GM23248 (cell line): Measurements from ENCODE around the gene VBP1. TPM values are rescaled to one million over a fixed set of nuclear protein-coding genes. Genes with fewer than 3 reads are reported as not detected.
"Not testable (repeated sequence)": the region's sequence is repeated elsewhere in the genome, so short reads cannot be mapped to it uniquely, and the experiment has no call there.

Experiments
- DNase-seq: peaks from one replicate; pipeline ENCODE4 v3.0.0-alpha.2; 2015
- H2AFZ ChIP-seq: fragments of 200-600 bp; sonication (generic); 2 replicates; pipeline ENCODE4 v1.6.1; 2016; ENCODE audit warnings: antibody characterized with exemption
- H3F3A ChIP-seq: fragments of 200-600 bp; sonication (generic); 2 replicates; pipeline ENCODE4 v1.6.1; 2016; ENCODE audit warnings: mild to moderate bottlenecking, antibody characterized with exemption, mixed run types; ENCODE audit not compliant: insufficient read depth
- H3K27ac ChIP-seq: fragments of 200-600 bp; sonication (generic); 2 replicates; pipeline ENCODE4 v1.5.1; 2016; ENCODE audit warnings: mild to moderate bottlenecking
- H3K27me3 ChIP-seq: fragments of 200-600 bp; sonication (generic); replicated peaks from 2 replicates; pipeline ENCODE4 v1.6.1; 2016; ENCODE audit warnings: mild to moderate bottlenecking; ENCODE audit not compliant: insufficient read depth
- H3K36me3 ChIP-seq: fragments of 200-600 bp; sonication (generic); 2 replicates; pipeline ENCODE4 v1.6.1; 2016; ENCODE audit warnings: low read depth, mild to moderate bottlenecking
- H3K4me1 ChIP-seq: fragments of 200-600 bp; sonication (generic); 2 replicates; pipeline ENCODE4 v1.6.1; 2016; ENCODE audit warnings: mild to moderate bottlenecking; ENCODE audit not compliant: insufficient read depth
- H3K4me2 ChIP-seq: fragments of 200-600 bp; sonication (generic); one replicate; pipeline ENCODE4 v1.6.1; 2016; ENCODE audit warnings: mild to moderate bottlenecking; ENCODE audit not compliant: unreplicated experiment
- H3K4me3 ChIP-seq: fragments of 200-600 bp; sonication (generic); 2 replicates; pipeline ENCODE4 v1.5.1; 2016; ENCODE audit warnings: mild to moderate bottlenecking
- H3K79me2 ChIP-seq: fragments of 200-600 bp; sonication (generic); 2 replicates; pipeline ENCODE4 v1.6.1; 2016; ENCODE audit warnings: mild to moderate bottlenecking; ENCODE audit not compliant: insufficient read depth
- H3K9ac ChIP-seq: fragments of 200-600 bp; sonication (generic); 2 replicates; pipeline ENCODE4 v1.6.1; 2016; ENCODE audit warnings: mild to moderate bottlenecking
- H3K9me2 ChIP-seq: fragments of 200-600 bp; sonication (generic); 2 replicates; pipeline ENCODE4 v1.6.1; 2016; ENCODE audit warnings: mixed run types, mild to moderate bottlenecking, moderate library complexity; ENCODE audit not compliant: insufficient read depth
- H3K9me3 ChIP-seq: fragments of 200-600 bp; sonication (generic); one replicate; pipeline ENCODE4 v1.6.1; 2017; ENCODE audit warnings: low read depth
- H4K20me1 ChIP-seq: fragments of 200-600 bp; sonication (generic); 2 replicates; pipeline ENCODE4 v1.6.0; 2016; ENCODE audit not compliant: insufficient read depth
- EZH2 ChIP-seq: fragments of 200-600 bp; sonication (generic); IDR thresholded peaks from 2 replicates; pipeline ENCODE4 v1.6.1; 2018; ENCODE audit warnings: antibody characterized with exemption, mild to moderate bottlenecking; ENCODE audit not compliant: insufficient read depth, poor library complexity, severe bottlenecking
- EZH2phosphoT487 ChIP-seq: fragments of 200-600 bp; sonication (generic); IDR thresholded peaks from 2 replicates; pipeline ENCODE4 v1.6.1; 2018; ENCODE audit warnings: antibody characterized with exemption, moderate library complexity, mild to moderate bottlenecking, low read depth; ENCODE audit not compliant: insufficient read depth
- WGBS, 2 experiments: methylation state at CpG; one replicate each; pipeline ENCODE4 v1.1.6; 2015 to 2017; ENCODE audit warnings: low lambda C conversion rate in 2 of 2, low coverage in 1 of 2; ENCODE audit errors: missing lambda C conversion rate in 2 of 2; 5-methylcytosine and 5-hydroxymethylcytosine counted together
- in situ Hi-C: fragments of 300-500 bp; cut with MboI; formaldehyde crosslinking; loops from 2 replicates; pipeline ENCODE4 v1.15.0; 2020
- polyA plus RNA-seq: library from polyadenylated mRNA; unstranded; fragments of >200 nt; fragmentation: Nextera tagmentation; extraction: Ambion mirVana; gene quantifications from 2 replicates; pipeline ENCODE4 v1.2.1, GENCODE V29; 2016
- total RNA-seq: library from RNA; depleted of rRNA; stranded (reverse); fragments of >200 nt; shearing (Covaris generic); gene quantifications from 2 replicates; pipeline ENCODE4 v1.2.3, GENCODE V29; 2014

The VBP1 gene
- total and polyA plus RNA-seq, 2 experiments from 2014 or later, result 61.0 to 75.2 TPM

DNA sequence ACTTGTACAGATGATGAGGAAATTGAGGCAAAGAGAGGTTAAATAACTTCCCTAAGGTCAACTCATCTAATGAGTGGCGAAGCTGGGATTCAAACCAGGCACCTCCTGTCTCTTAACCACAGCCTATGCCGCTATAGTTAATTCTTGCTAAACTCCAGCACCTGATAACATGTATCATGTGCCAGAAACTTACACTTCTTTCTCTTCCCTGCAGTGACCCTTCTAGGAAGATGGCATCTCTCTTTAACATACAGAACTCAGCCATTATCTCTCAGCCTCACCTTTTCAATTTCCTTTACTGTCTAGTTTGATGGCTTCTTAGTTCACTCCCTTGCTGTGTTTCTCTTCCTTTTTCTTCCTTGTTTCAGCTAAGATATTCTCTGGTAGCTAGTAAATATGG, 2.5 kb downstream of the VBP1 start:
- no peak overlapping the region for H3K27ac ChIP-seq
- H3K79me2 ChIP-seq, result peaks cover 55% of the 10 kb centered on the region
- H3K9ac ChIP-seq, result no peak overlapping the region
- H2AFZ ChIP-seq, result no peak overlapping the region
- 91 to 100% methylated on average over 2 of the region's 2 CpGs for WGBS, 2 experiments
- H3F3A ChIP-seq, result no peaks in the 10 kb centered on the region; the same call in 1 of the 2 replicates
- in situ Hi-C loops, result no loop called here
- H4K20me1 ChIP-seq, result no peaks in the 10 kb centered on the region
- H3K36me3 ChIP-seq, result no peaks in the 10 kb centered on the region
- H3K4me2 ChIP-seq, result no peak overlapping the region
- peaks cover 11% of the 10 kb centered on the region; the same call in 1 of the 2 replicates for H3K4me1 ChIP-seq
- no peak overlapping the region for H3K4me3 ChIP-seq
- no peaks in the 10 kb centered on the region for H3K9me3 ChIP-seq
- no peak for TF ChIP-seq EZH2phosphoT487
- TF ChIP-seq EZH2, result no peak
- H3K27me3 ChIP-seq, result no peaks in the 10 kb centered on the region
- no peak for DNase-seq
- H3K9me2 ChIP-seq, result no peaks in the 10 kb centered on the region

DNA sequence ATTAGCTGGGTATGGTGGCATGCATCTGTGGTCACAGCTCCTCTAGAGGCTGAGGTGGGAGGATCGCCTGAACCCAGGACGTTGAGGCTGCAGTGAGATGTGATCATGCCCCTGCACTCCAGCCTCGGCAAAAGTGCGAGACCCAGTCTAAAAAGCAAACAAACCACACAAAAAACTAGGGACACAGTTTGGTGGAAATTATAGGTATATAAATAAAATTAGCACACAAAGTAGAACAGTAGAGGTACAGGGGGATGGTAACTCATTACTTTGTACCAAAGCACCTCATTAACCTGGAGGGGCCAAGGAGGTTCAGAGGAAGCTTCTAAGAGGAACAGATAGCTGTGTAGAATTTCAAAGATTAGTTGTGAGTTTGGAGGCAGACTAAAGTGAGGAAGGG, 5.1 kb downstream of the VBP1 start:
- Histone ChIP-seq H3K9me3 (no peaks in the 10 kb centered on the region), H3K79me2 (peaks cover 61% of the 10 kb centered on the region)
- no peak for TF ChIP-seq EZH2
- TF ChIP-seq EZH2phosphoT487, result no peak

DNA sequence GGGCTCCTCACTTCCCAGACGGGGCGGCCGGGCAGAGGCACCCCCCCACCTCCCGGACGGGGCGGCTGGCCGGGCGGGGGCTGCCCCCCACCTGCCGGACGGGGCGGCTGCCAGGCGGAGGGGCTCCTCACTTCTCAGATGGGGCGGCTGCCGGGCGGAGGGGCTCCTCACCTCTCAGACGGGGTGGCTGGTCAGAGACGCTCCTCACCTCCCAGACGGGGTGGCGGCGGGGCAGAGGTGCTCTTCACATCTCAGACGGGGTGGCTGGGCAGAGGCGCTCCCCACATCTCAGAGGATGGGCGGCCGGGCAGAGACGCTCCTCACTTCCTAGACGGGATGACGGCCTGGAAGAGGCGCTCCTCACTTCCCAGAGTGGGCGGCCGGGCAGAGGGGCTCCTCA, 7.5 kb downstream of the VBP1 start:
- H3K27ac ChIP-seq, H3K36me3 ChIP-seq, H3K4me3 ChIP-seq, in situ Hi-C loops, H3F3A ChIP-seq, DNase-seq, H3K9me3 ChIP-seq, H3K4me2 ChIP-seq, H3K9ac ChIP-seq, H3K27me3 ChIP-seq, H4K20me1 ChIP-seq, H3K4me1 ChIP-seq, H3K9me2 ChIP-seq, H2AFZ ChIP-seq: not testable (repeated sequence)
- H3K79me2 ChIP-seq, result peaks cover 46% of the 10 kb centered on the region
- 100% methylated on average over 6 of the region's 30 CpGs; no CpG with 5 or more reads in 1 of the 2 experiments for WGBS, 2 experiments

More for the DNA sequence above, 5.1 kb downstream of the VBP1 start:
- no peaks in the 10 kb centered on the region for H3K9me2 ChIP-seq
- in situ Hi-C loops, result no loop called here
- H3K36me3 ChIP-seq, result no peaks in the 10 kb centered on the region
- H3K9ac ChIP-seq, result no peak overlapping the region
- H3K4me3 ChIP-seq, result no peak overlapping the region
- no peaks in the 10 kb centered on the region for H3K27me3 ChIP-seq
- 94 to 98% methylated on average over 4 of the region's 4 CpGs for WGBS, 2 experiments
- no peak overlapping the region for H3K4me2 ChIP-seq
- H3F3A ChIP-seq, result no peaks in the 10 kb centered on the region; the same call in 1 of the 2 replicates
- no peak overlapping the region for H2AFZ ChIP-seq
- no peak overlapping the region for H3K27ac ChIP-seq
- no peak for DNase-seq
- no peaks in the 10 kb centered on the region for H4K20me1 ChIP-seq
- peaks cover 6% of the 10 kb centered on the region; the same call in 1 of the 2 replicates for H3K4me1 ChIP-seq

DNA sequence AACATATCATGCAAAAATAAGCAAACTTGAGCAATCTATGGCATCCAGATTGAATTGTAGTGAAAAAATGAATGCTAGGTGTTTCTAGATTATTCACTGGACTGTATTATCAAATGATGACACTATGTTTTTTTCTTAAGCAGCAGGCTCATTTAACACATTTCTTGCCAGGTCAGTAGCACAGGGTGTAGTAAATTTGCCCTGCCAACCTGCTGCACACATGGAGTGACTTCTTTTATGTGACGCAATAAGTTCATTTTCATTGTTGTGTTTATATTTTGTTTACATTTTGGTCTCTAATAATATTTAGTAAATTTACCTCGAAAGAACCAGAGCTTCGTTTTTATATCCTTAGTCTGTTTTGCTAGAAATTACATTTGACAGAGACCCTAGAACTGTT, 9.5 kb downstream of the VBP1 start:
- peaks cover 26% of the 10 kb centered on the region for H3K79me2 ChIP-seq
- H3K4me2 ChIP-seq, result no peak overlapping the region
- no peaks in the 10 kb centered on the region for H3K27me3 ChIP-seq
- in situ Hi-C loops, result no loop called here
- WGBS, 2 experiments, result 80 to 91% methylated on average over 3 of the region's 3 CpGs
- DNase-seq, result no peak
- TF ChIP-seq EZH2 (no peak), EZH2phosphoT487 (no peak)
- H3K27ac ChIP-seq, result no peak overlapping the region
- H4K20me1 ChIP-seq, result no peaks in the 10 kb centered on the region
- H3F3A ChIP-seq, result no peaks in the 10 kb centered on the region
- no peak overlapping the region for H2AFZ ChIP-seq
- no peaks in the 10 kb centered on the region for H3K4me1 ChIP-seq
- no peak overlapping the region for H3K9ac ChIP-seq
- peaks cover 9% of the 10 kb centered on the region for H3K36me3 ChIP-seq
- no peaks in the 10 kb centered on the region for H3K9me3 ChIP-seq
- H3K9me2 ChIP-seq, result no peaks in the 10 kb centered on the region
- no peak overlapping the region for H3K4me3 ChIP-seq

DNA sequence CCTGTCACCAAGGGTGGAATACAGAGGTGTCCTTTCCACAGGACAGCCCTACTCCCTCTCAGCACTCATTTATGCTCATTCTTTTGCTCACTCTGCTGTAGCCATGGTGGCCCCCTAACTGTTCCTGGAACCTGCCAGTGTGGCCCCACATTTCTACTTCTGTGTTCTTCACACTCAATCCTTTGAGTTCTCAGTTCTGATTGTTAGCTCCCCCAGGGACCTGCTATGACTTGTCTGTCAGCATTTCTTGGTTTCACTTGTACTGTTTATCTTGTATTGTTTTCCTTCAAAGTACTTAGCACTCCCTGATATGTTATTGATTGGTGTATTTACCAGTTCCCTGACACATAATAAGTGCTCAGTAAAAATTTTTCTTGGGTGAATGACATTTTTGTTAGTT, 14.9 kb downstream of the VBP1 start:
- Histone ChIP-seq H3K4me3 (no peak overlapping the region), H3K79me2 (no peaks in the 10 kb centered on the region), H3K27ac (no peak overlapping the region), H3K4me1 (no peaks in the 10 kb centered on the region), H3K4me2 (no peak overlapping the region), H3K36me3 (peaks cover 9% of the 10 kb centered on the region), H3K9ac (no peak overlapping the region), H4K20me1 (no peaks in the 10 kb centered on the region), H3F3A (no peaks in the 10 kb centered on the region), H3K9me2 (no peaks in the 10 kb centered on the region), H2AFZ (no peak overlapping the region), H3K27me3 (no peaks in the 10 kb centered on the region), H3K9me3 (no peaks in the 10 kb centered on the region)
- in situ Hi-C loops, result no loop called here
- DNase-seq, result no peak
- TF ChIP-seq EZH2phosphoT487 (no peak), EZH2 (no peak)
